Muscle of arm (tissue), 14 donors: ENCODE results near the gene CEP44. TPM values are rescaled to one million over a fixed set of nuclear protein-coding genes. Genes with fewer than 3 reads are reported as not detected.
"Not testable (repeated sequence)": the region's sequence is repeated elsewhere in the genome, so short reads cannot be mapped to it uniquely, and the experiment has no call there.

ENCODE experiments used
- DNase-seq: peaks from one replicate; pipeline ENCODE4 v3.0.0-alpha.2; 2013
- long read RNA-seq, 11 donors: transcript quantifications; one replicate each; lab custom pipeline, GENCODE V29; 2026
- polyA plus RNA-seq, 12 donors: library from polyadenylated mRNA; unstranded; fragments of 120-200 nt; gene quantifications; one replicate each; pipeline ENCODE4 v1.2.1, GENCODE V29; 2013; ENCODE audit not compliant: insufficient read length in 12 of 12

Gene CEP44, protein sequence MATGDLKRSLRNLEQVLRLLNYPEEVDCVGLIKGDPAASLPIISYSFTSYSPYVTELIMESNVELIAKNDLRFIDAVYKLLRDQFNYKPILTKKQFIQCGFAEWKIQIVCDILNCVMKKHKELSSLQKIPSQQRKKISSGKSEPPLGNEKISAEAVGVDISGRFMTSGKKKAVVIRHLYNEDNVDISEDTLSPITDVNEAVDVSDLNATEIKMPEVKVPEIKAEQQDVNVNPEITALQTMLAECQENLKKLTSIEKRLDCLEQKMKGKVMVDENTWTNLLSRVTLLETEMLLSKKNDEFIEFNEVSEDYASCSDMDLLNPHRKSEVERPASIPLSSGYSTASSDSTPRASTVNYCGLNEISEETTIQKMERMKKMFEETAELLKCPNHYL
- polyA plus RNA-seq = 10 to 100 TPM in 11 of 12 donors, not detected in 1; 10.1 to 25.8 (median 17.1) TPM
- long read RNA-seq, donor 1, partial matches to known transcripts = 16 of 16 reads
- long read RNA-seq, donor 1, other reads (novel, unspliced or antisense) = 0 of 16 reads
- long read RNA-seq, donor 2, full-length matches to known transcripts = 1 of 1 reads
- long read RNA-seq, donor 2, partial matches to known transcripts = 0 of 1 reads
- long read RNA-seq, donor 2, other reads (novel, unspliced or antisense) = 0 of 1 reads
- long read RNA-seq, donor 3 = 0 reads
- long read RNA-seq, donor 4 = 0 reads
- long read RNA-seq, donor 5, partial matches to known transcripts = 0 of 3 reads
- long read RNA-seq, donor 5, other reads (novel, unspliced or antisense) = 0 of 3 reads
- long read RNA-seq, donor 6, partial matches to known transcripts = 8 of 8 reads
- long read RNA-seq, donor 6, other reads (novel, unspliced or antisense) = 0 of 8 reads
- long read RNA-seq, donor 7, partial matches to known transcripts = 0 of 1 reads
- long read RNA-seq, donor 7, other reads (novel, unspliced or antisense) = 0 of 1 reads
- long read RNA-seq, donor 8 = 0 reads
- long read RNA-seq, donor 9 = 0 reads
- long read RNA-seq, donor 10, full-length matches to known transcripts = 1 of 10 reads
- long read RNA-seq, donor 10, partial matches to known transcripts = 9 of 10 reads
- long read RNA-seq, donor 10, other reads (novel, unspliced or antisense) = 0 of 10 reads
- long read RNA-seq, donor 11, partial matches to known transcripts = 0 of 1 reads
- long read RNA-seq, donor 11, other reads (novel, unspliced or antisense) = 0 of 1 reads

- peak; percentile 91 for DNase-seq
Observed at GRCh38 chr4:174283507-174284471, at the start of gene CEP44, which contains the start of gene FBXO8. Gene CEP44 (plus strand): TSS chr4:174283911. CDS start chr4:174299122, 15,211 bp downstream. Gene FBXO8 (minus strand): TSS chr4:174283667. CDS start chr4:174263092, 20,575 bp downstream.

DNA sequence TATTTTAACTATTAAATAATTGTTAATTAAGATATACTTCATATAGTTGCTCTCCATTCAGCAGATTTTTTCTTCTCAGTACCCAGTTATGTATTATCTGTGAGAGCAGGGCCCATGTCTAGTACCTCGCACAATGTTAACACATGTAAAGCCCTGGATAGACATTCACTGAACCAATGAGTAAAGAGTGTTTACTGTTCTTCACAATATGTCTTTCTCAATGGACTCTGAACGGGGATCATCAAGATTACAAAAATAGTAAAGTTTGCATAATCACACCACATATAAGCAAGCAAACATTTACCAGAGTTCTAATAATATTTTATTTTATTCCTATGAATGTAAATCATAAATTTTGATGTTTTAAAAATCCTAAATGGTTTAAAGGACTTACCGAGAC is 47.4 kb upstream of the CEP44 start:
- no peak for DNase-seq

- no peak for DNase-seq
Observed at GRCh38 chr4:174241162-174241561, 42.5 kb upstream of the CEP44 start.

GRCh38 chr4:174244441-174244840 is 39.3 kb upstream of the CEP44 start:
- DNase-seq = no peak

- DNase-seq = no peak
Observed at GRCh38 chr4:174245714-174246113, 38.0 kb upstream of the CEP44 start.

- DNase-seq = no peak
Observed at GRCh38 chr4:174248407-174248806, 35.3 kb upstream of the CEP44 start.

- DNase-seq = no peak
Observed at GRCh38 chr4:174252412-174252811, 31.3 kb upstream of the CEP44 start.

GRCh38 chr4:174254613-174255012 is 29.1 kb upstream of the CEP44 start:
- DNase-seq = no peak

DNA sequence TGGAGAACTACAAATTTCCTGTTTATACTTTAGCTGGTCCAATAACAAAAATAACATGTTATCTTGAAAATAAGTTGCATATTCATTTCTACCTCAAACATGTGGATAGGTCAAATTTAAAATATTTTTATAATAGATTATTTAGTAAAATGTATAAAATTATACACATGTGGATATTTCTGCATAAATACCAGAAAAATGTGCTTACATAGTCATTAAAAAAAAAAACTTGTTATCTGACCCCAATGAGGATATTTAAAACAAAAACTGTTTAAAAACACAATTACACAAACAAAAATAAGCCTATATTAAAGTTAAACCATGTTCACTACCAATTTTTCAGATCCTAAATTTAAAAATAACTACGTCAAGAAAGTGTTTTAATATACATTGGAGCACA is 28.3 kb upstream of the CEP44 start:
- no peak for DNase-seq

DNA sequence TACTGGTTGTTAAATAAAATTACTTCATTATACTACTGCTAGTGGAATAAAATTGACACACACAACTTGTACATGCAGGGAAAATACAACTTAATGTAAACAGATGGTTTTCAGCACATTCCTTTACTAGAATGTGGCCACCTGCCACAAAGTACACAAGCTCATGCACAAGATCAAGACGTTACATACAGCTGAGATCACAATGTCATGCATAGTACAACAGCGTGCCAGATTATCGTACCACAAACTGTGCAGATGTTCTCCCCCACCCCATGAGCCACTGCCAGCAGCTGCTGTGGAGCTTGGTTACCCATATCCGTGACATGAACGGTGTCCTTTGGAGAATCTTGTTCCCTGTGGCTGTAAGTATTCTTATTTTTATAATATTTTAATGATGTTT is 27.9 kb upstream of the CEP44 start:
- DNase-seq = peak; percentile 55

DNA sequence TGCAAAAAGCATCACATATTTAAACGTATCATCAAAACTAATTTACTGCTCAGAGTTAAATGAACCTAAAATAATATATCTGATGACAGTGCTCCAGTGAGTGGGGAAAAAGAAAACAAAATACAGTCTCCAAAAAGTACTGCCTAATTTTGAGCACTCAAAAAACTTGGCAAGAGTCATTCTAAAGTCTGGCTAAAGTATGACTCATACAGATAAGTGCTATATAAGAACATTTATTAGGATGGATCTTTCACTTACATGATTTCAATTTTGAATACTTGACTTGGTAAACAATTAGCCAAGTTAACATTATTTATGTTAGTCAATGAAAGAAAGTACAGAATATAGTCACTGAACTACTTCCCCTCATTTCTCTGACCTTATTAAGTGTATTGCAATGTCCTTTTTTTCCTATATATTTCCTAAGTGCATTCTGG is 27.4 kb upstream of the CEP44 start:
- DNase-seq = peak; percentile 23

DNA sequence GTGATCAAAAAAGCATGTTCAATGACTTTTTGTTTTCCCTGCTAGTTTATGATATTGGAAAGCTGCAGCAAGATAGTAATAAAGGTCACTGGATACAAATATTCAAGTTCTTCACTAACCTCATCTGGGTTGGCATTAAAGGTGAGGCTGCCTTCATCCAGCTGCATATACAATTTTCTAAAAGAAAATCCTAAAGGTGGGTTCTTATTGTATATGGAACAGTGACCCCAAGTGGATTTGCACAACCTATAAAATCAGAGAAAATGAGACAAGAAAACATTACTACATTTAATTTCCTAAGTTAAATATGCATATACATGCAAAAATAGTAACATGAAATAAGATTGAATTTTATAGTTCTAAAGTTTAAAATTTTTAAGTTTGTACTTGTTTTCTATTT is 24.1 kb upstream of the CEP44 start:
- DNase-seq = no peak

DNA sequence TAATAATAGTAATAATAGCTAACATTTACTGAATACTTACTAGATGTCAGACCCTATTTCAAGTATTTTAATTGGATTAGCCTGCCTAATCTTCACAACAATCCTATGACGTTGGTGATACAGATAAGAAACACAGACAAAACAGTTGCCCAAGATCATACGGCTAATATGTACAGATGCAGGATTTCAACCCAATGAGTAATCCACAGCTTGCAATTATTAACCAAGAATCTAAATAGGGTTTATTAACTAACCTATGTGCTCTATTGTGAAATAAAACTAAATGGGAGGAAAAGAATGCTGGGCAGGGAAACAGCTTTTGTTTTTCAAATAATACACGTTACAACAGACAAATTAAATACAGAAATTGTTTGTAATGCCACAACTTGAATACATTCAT is 23.6 kb upstream of the CEP44 start:
- no peak for DNase-seq

DNA sequence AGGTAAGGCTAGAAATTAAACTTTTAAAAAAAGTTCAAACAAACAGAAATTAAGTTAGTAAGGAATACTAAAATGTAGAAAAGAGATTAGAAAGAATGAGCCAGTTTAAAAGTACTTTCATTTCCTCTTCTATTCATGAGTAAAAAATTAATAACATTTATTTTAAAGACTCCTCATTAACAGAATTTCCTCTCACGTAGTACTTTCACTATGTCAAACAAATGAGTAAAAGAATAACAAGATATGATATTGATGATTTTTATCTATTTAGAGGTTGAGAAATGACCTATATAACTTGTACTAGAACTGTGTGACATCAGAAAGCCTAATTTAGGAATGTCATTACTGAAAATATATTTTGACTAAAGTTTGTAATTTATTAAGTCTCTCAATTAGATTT is 22.3 kb upstream of the CEP44 start:
- DNase-seq = not testable (repeated sequence)

DNA sequence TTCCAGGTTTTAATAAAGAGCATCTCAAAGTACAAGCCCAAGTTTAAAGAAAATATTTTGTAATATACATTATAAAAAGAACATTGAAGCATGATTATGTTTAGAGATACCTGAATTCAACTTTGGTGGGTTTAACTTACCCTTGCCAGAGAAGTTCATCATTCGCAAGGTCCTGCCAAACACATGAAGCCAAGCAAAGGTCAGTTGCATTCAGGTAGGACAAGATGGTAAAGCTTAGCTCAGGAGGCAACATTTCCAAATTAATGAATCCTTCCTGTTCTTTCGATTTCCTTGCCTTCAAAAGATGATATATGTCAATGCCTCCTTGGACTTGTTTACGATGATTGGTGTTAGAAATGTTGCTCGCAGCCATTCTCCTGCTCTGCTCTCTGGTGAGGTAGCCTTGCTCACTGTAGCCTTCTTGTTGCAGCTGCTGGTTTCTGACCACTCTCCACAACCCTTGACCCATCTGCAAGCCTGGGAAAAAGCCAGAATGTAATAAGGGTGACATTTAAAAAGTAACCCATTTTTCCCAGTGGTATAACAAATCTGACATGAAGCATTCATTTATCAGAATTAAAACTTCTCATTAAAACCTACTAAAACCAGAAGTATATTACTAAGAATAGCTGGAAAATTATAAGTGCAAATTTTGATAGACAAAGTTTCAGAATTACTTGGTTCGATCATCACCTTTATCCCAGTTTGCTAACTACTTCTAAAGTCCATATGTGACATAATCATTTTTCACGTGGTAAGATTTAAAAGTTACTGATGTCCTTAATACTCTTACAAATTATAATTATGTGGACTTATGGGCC is 20.9 kb upstream of the CEP44 start:
- DNase-seq = no peak

GRCh38 chr4:174263445-174263736 is 20.3 kb upstream of the CEP44 start:
- no peak for DNase-seq

DNA sequence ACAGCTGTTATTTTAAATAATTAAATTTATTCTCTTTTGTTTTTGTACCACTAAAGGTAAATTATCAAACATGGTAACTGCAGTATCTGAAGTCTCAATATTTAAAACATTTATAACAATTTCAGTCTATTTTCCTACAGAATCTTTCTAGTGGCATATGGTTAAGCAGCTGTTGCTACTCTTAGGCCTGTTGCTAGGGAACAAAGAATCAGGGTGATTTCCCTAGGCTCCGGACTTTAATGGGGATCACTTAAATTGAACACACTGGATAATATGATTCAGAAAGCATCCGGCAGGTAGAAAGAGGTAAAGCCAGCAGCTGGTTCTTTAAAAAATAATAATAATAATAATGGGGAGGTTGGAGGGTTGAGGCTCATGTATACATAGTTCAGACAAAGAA is 17.8 kb upstream of the CEP44 start:
- no peak for DNase-seq

DNA sequence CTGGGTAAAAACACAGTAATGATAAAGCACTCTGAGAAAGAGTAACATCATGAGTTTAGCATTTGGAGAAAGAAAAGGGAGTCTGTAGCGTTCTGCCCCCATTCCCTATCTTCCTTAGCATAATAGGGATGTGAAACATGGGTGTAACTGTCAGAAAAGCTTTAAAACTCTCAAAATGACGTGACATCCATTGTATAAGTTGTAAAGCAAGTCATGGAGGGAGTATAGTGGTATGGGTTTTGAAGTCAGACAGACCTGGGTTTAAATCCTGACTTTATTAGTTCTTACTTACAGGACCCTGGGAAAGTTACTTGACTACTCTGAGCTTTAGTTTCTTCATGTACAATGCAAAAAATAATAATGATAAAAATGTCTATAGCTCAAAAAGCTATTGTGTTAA is 17.3 kb upstream of the CEP44 start:
- DNase-seq = no peak

DNA sequence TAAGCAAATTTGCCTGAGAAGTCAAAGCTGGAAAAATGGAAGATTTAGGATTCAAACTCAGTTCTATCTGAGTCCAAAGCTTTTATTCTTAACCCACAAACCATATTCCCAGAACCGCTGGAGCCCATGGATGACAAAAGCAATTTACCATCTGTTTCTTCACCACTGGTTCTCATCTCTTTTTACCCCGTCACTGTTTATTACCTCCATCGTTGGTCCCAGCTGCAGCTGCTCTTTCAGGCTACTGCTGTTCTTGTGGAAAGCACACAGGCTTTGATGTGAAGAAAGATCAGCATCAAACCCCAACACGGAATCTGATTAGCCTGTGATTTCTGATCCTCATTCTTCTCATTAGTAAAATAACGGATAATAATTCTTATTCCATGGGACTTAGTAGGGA is 9.8 kb upstream of the CEP44 start:
- DNase-seq = no peak

- DNase-seq = no peak
Observed at GRCh38 chr4:174274436-174274835, 9.3 kb upstream of the CEP44 start.
